SK-N-SH (cell line): Measurements from ENCODE around the gene TLN1. TPM values are rescaled to one million over a fixed set of nuclear protein-coding genes. Genes with fewer than 3 reads are reported as not detected.

ENCODE experiments used
- CTCF ChIA-PET: fragments of 300-600, 350-600 bp; formaldehyde crosslinking; extraction: SDS; loops from one replicate; lab custom pipeline; 2021; lab: Yijun Ruan, JAX
- POLR2A ChIA-PET: fragments of 350-600 bp; sonication (Branson Sonifier 250); formaldehyde crosslinking; extraction: SDS; loops from one replicate; lab custom pipeline; 2020; ENCODE audit warnings: antibody characterized with exemption, inconsistent platforms; lab: Yijun Ruan, JAX
- DNase-seq: peaks from one replicate; pipeline ENCODE4 v3.0.0; 2012
- H2AFZ ChIP-seq: fragments of 200-600 bp; sonication (generic); 2 replicates; pipeline ENCODE4 v1.8.1; 2016; ENCODE audit warnings: antibody characterized with exemption, mild to moderate bottlenecking, low read depth
- H3F3A ChIP-seq: fragments of 200-600 bp; sonication (generic); replicated peaks from 2 replicates; pipeline ENCODE3; 2016; ENCODE audit warnings: antibody characterized with exemption, mild to moderate bottlenecking; ENCODE audit not compliant: insufficient read depth
- H3K27ac ChIP-seq, 2 experiments: fragments of 200-500 bp in 1 of 2; fragments of 200-600 bp in 1 of 2; sonication (Bioruptor generic) in 1 of 2; sonication (generic), shearing (Covaris generic) in 1 of 2; 2 replicates each; pipeline versions ENCODE4 v1.5.1 to v1.6.1; 2014 to 2016; ENCODE audit warnings: low read depth in 2 of 2, inconsistent platforms in 1 of 2, low read length in 1 of 2, mild to moderate bottlenecking in 1 of 2, mixed read lengths in 1 of 2
- H3K27me3 ChIP-seq: fragments of 200-600 bp; sonication (generic), shearing (Covaris generic); 2 replicates; pipeline ENCODE4 v1.6.1; 2016; ENCODE audit warnings: mixed run types; ENCODE audit not compliant: insufficient read depth
- H3K36me3 ChIP-seq, 2 experiments: fragments of 200-500 bp in 1 of 2; fragments of 200-600 bp in 1 of 2; sonication (Bioruptor generic) in 1 of 2; sonication (generic) in 1 of 2; replicated peaks in 1 of 2; 2 replicates each; pipeline versions ENCODE3 to v1.5.1; 2014 to 2016; ENCODE audit warnings: low read length in 1 of 2, mild to moderate bottlenecking in 1 of 2; ENCODE audit not compliant: insufficient read depth in 2 of 2, control insufficient read depth in 1 of 2
- H3K4me1 ChIP-seq, 2 experiments: fragments of 200-500 bp in 1 of 2; fragments of 200-600 bp in 1 of 2; sonication (Bioruptor generic) in 1 of 2; sonication (generic), shearing (Covaris generic) in 1 of 2; 2 replicates each; pipeline versions ENCODE4 v1.5.1 to v1.6.1; 2014 to 2016; ENCODE audit warnings: low read depth in 1 of 2, low read length in 1 of 2, mixed run types in 1 of 2; ENCODE audit not compliant: insufficient read depth in 2 of 2, control insufficient read depth in 1 of 2
- H3K4me2 ChIP-seq: fragments of 200-600 bp; sonication (generic), shearing (Covaris generic); 2 replicates; pipeline ENCODE4 v1.6.1; 2017; ENCODE audit warnings: mixed run types
- H3K4me3 ChIP-seq, 2 experiments: fragments of 200-500 bp in 1 of 2; fragments of 200-600 bp in 1 of 2; sonication (Bioruptor generic) in 1 of 2; sonication (generic), shearing (Covaris generic) in 1 of 2; 2 replicates each; pipeline versions ENCODE4 v1.5.1 to v1.8.1; 2014 to 2016; ENCODE audit warnings: low read depth in 2 of 2, inconsistent platforms in 1 of 2, low read length in 1 of 2, mild to moderate bottlenecking in 1 of 2, mixed read lengths in 1 of 2, moderate library complexity in 1 of 2
- H3K79me2 ChIP-seq: fragments of 200-600 bp; sonication (generic); 2 replicates; pipeline ENCODE4 v1.8.1; 2017; ENCODE audit warnings: mild to moderate bottlenecking; ENCODE audit not compliant: insufficient read depth
- H3K9ac ChIP-seq: fragments of 200-600 bp; sonication (generic); 2 replicates; pipeline ENCODE4 v1.6.1; 2017; ENCODE audit warnings: mixed run types
- H3K9me2 ChIP-seq: fragments of 200-600 bp; sonication (generic); 2 replicates; pipeline ENCODE4 v1.6.1; 2017; ENCODE audit warnings: mixed run types
- H3K9me3 ChIP-seq: fragments of 200-600 bp; sonication (generic); 2 replicates; pipeline ENCODE4 v1.6.1; 2017; ENCODE audit warnings: mixed run types, mild to moderate bottlenecking, moderate library complexity
- H4K20me1 ChIP-seq: fragments of 200-600 bp; sonication (generic); 2 replicates; pipeline ENCODE4 v1.6.1; 2017; ENCODE audit warnings: mild to moderate bottlenecking, mixed run types; ENCODE audit not compliant: insufficient read depth
- CTCF ChIP-seq: fragments of 200-600 bp; sonication (generic); IDR thresholded peaks from 2 replicates; pipeline ENCODE4 v1.6.1; 2017; ENCODE audit warnings: antibody characterized with exemption, mild to moderate bottlenecking, moderate library complexity
- EZH2phosphoT487 ChIP-seq: fragments of 200-600 bp; sonication (generic); IDR thresholded peaks from 2 replicates; pipeline ENCODE4 v1.6.1; 2017; ENCODE audit warnings: low read depth, mixed run types, mild to moderate bottlenecking, antibody characterized with exemption, moderate library complexity, borderline replicate concordance
- FOSL2 ChIP-seq: IDR thresholded peaks from 2 replicates; pipeline ENCODE4 v1.4.0; 2012; ENCODE audit warnings: low read depth, mild to moderate bottlenecking, moderate library complexity, borderline replicate concordance
- FOXM1 ChIP-seq: IDR thresholded peaks from 2 replicates; pipeline ENCODE4 v1.4.0; 2012; ENCODE audit warnings: low read depth, mild to moderate bottlenecking
- IRF3 ChIP-seq: fragments of 150-350 bp; IDR thresholded peaks from 2 replicates; pipeline ENCODE4 v1.6.1; 2016; ENCODE audit warnings: mild to moderate bottlenecking, low read depth, low read length
- MAX ChIP-seq: IDR thresholded peaks from 2 replicates; pipeline ENCODE4 v1.4.0; 2012; ENCODE audit warnings: low read depth
- MEF2A ChIP-seq: IDR thresholded peaks from 2 replicates; pipeline ENCODE4 v1.4.0; 2012; ENCODE audit warnings: low read depth, borderline replicate concordance
- MXI1 ChIP-seq: IDR thresholded peaks from 2 replicates; pipeline ENCODE4 v1.6.1; 2012; ENCODE audit warnings: mild to moderate bottlenecking, low read depth, low read length, improper control_type of control experiment
- NRF1 ChIP-seq: IDR thresholded peaks from 2 replicates; pipeline ENCODE4 v1.6.1; 2012; ENCODE audit warnings: low read depth, mild to moderate bottlenecking, low read length
- PBX3 ChIP-seq: IDR thresholded peaks from 2 replicates; pipeline ENCODE4; 2012
- RAD21 ChIP-seq: IDR thresholded peaks from 2 replicates; pipeline ENCODE4 v1.6.1; 2012; ENCODE audit warnings: mild to moderate bottlenecking, low read length
- RFX5 ChIP-seq: IDR thresholded peaks from 2 replicates; pipeline ENCODE4 v1.6.1; 2012; ENCODE audit warnings: mild to moderate bottlenecking, improper control_type of control experiment, low read length
- SMC3 ChIP-seq: IDR thresholded peaks from 2 replicates; pipeline ENCODE4 v1.6.1; 2012; ENCODE audit warnings: low read depth, low read length, improper control_type of control experiment
- TAF1 ChIP-seq: IDR thresholded peaks from 2 replicates; pipeline ENCODE4 v1.6.1; 2012; ENCODE audit warnings: low read depth, mild to moderate bottlenecking, low read length, moderate library complexity, borderline replicate concordance
- TCF12 ChIP-seq: IDR thresholded peaks from 2 replicates; pipeline ENCODE4 v1.4.0; 2012
- USF1 ChIP-seq: IDR thresholded peaks from 2 replicates; pipeline ENCODE4 v1.4.0; 2012; ENCODE audit warnings: low read depth, borderline replicate concordance
- USF2 ChIP-seq: fragments of 150-350 bp; IDR thresholded peaks from 2 replicates; pipeline ENCODE4 v1.6.1; 2017; ENCODE audit warnings: antibody characterized with exemption, low read length, low read depth, borderline replicate concordance
- WGBS: methylation state at CpG from one replicate; pipeline ENCODE4 v1.1.6; 2017; ENCODE audit warnings: low lambda C conversion rate; 5-methylcytosine and 5-hydroxymethylcytosine counted together
- polyA plus RNA-seq, 3 experiments: library from polyadenylated mRNA; depleted of rRNA; stranded (reverse); fragments of >200 nt; gene quantifications; 2 replicates each; pipeline ENCODE4 v1.2.3, GENCODE V29; 2012

Gene TLN1
- polyA plus RNA-seq, 1 of the 3 experiments (the other 2 are of a cell fraction): 115 TPM

GRCh38 chr9:35661756-35662350 is 70.1 kb downstream of the TLN1 start:
- no peaks in the 10 kb centered on the region for H3K27me3 ChIP-seq
- TF ChIP-seq TAF1 (no peak), IRF3 (no peak), USF2 (no peak), FOXM1 (no peak), MXI1 (no peak), MAX (no peak), TCF12 (no peak), MEF2A (no peak), EZH2phosphoT487 (no peak), FOSL2 (no peak), USF1 (no peak), NRF1 (no peak)
- no peak overlapping the region for H3K9ac ChIP-seq
- no peaks in the 10 kb centered on the region for H3K9me3 ChIP-seq
- 74% methylated on average over 3 of the region's 3 CpGs for WGBS
- H3K4me1 ChIP-seq: peaks cover 0 to 23% of the 10 kb centered on the region in 2 experiments; a peak in 1 of 4 replicates
- peaks cover 0 to 11% of the 10 kb centered on the region in 2 experiments for H3K36me3 ChIP-seq
- ChIA-PET CTCF (interaction anchor here (0.7 to 4.2 kb wide), 7 partner anchors 11 to 360 kb away, joined by 3 to 19 read pairs (median 4); partner anchors contain the start of genes CA9, CREB3 and TLN1), POLR2A (interaction anchor here (1.1 kb wide), 1 partner anchor 70 kb away, joined by 3 read pairs; the partner anchor contains the start of genes CREB3 and TLN1)
- H3K4me2 ChIP-seq: no peak overlapping the region
- H3F3A ChIP-seq: peaks cover 36% of the 10 kb centered on the region
- no peak overlapping the region for H3K4me3 ChIP-seq
- DNase-seq: no peak
- H3K79me2 ChIP-seq: peaks cover 36% of the 10 kb centered on the region
- no peak overlapping the region for H2AFZ ChIP-seq
- H3K27ac ChIP-seq: peak overlapping the region in 1 of 2 experiments; percentile 22; a peak in 1 of 4 replicates
- no peaks in the 10 kb centered on the region for H4K20me1 ChIP-seq
- no peaks in the 10 kb centered on the region for H3K9me2 ChIP-seq

GRCh38 chr9:35660966-35661415 is 71.0 kb downstream of the TLN1 start:
- Histone ChIP-seq H3F3A (peaks cover 36% of the 10 kb centered on the region), H3K4me2 (no peak overlapping the region), H2AFZ (no peak overlapping the region), H3K9ac (no peak overlapping the region)
- CTCF ChIA-PET: interaction anchor here (0.7 to 4.2 kb wide), 9 partner anchors 12 to 361 kb away, joined by 3 to 19 read pairs (median 4); partner anchors contain the start of genes CA9, CREB3 and TLN1
- TF ChIP-seq CTCF (peak; percentile 53), PBX3 (no peak), RFX5 (no peak), MAX (no peak), RAD21 (peak; percentile 53), SMC3 (peak; percentile 33)
- TF ChIP-seq, all 33 proteins: peak for 3
- peaks cover 0 to 11% of the 10 kb centered on the region in 2 experiments for H3K36me3 ChIP-seq
- H3K9me3 ChIP-seq: no peaks in the 10 kb centered on the region
- H3K79me2 ChIP-seq: peaks cover 36% of the 10 kb centered on the region
- 79% methylated on average over 9 of the region's 9 CpGs for WGBS
- POLR2A ChIA-PET: interaction anchor here (1.1 kb wide), 1 partner anchor 71 kb away, joined by 3 read pairs; the partner anchor contains the start of genes CREB3 and TLN1
- no peaks in the 10 kb centered on the region for H4K20me1 ChIP-seq
- no peaks in the 10 kb centered on the region for H3K27me3 ChIP-seq
- peak overlapping the region in 1 of 2 experiments; percentile 22; a peak in 2 of 4 replicates for H3K27ac ChIP-seq
- no peaks in the 10 kb centered on the region for H3K9me2 ChIP-seq
- H3K4me1 ChIP-seq: peaks cover 0 to 25% of the 10 kb centered on the region in 2 experiments; a peak in 1 of 4 replicates
- no peak overlapping the region for H3K4me3 ChIP-seq
- no peak for DNase-seq
